Esophagus squamous epithelium (tissue), 5 donors: Measurements from ENCODE around the gene CD59. TPM values are rescaled to one million over a fixed set of nuclear protein-coding genes. Genes with fewer than 3 reads are reported as not detected.
"Not testable (repeated sequence)": the region's sequence is repeated elsewhere in the genome, so short reads cannot be mapped to it uniquely, and the experiment has no call there.

Experiments used
- DNase-seq: peaks from one replicate; lab custom pipeline; 2025; lab: John Stamatoyannopoulos, UW
- H3K27ac ChIP-seq, 4 donors: fragments of 200-600 bp; sonication (generic); one replicate each; pipeline ENCODE4 v1.5.1; 2016 to 2019; ENCODE audit warnings: mild to moderate bottlenecking in 1 of 4
- H3K27me3 ChIP-seq, 4 donors: fragments of 200-600 bp; sonication (generic); 1 replicate in 3 of 4; 2 replicates in 1 of 4; pipeline versions ENCODE4 v1.5.1 to v1.6.0; 2017 to 2021; ENCODE audit warnings: antibody characterized with exemption in 1 of 4
- H3K36me3 ChIP-seq, 3 donors: fragments of 200-600 bp; sonication (generic); one replicate each; pipeline ENCODE4 v1.5.1; 2016 to 2019
- H3K4me1 ChIP-seq, 3 donors: fragments of 200-600 bp; sonication (generic); one replicate each; pipeline ENCODE4 v1.5.1; 2017 to 2019
- H3K4me3 ChIP-seq, 4 donors: fragments of 200-600 bp; sonication (generic); 1 replicate in 3 of 4; 2 replicates in 1 of 4; pipeline ENCODE4 v1.5.1; 2016 to 2019; ENCODE audit warnings: mild to moderate bottlenecking in 2 of 4, moderate library complexity in 1 of 4
- H3K9me3 ChIP-seq, 3 donors: fragments of 200-600 bp; sonication (generic); one replicate each; pipeline ENCODE4 v1.5.1; 2016 to 2019
- CTCF ChIP-seq, 6 experiments: fragments of 450-650 bp in 4 of 6; fragments of 200-600 bp in 2 of 6; sonication (generic) in 2 of 6; IDR thresholded peaks; one replicate each; pipeline ENCODE4 v1.5.1; 2016 to 2019; ENCODE audit warnings: antibody characterized with exemption in 6 of 6, mild to moderate bottlenecking in 4 of 6, moderate library complexity in 4 of 6
- POLR2A ChIP-seq, 4 donors: fragments of 450-650 bp; IDR thresholded peaks; one replicate each; pipeline ENCODE4 v1.6.1; 2017; ENCODE audit warnings: antibody characterized with exemption in 4 of 4, mild to moderate bottlenecking in 4 of 4, moderate library complexity in 3 of 4
- WGBS, 2 donors: methylation state at CpG; one replicate each; pipeline ENCODE4 v1.1.5; 2018; 5-methylcytosine and 5-hydroxymethylcytosine counted together
- intact Hi-C: fragments of 100-400 bp; cut with DNase I; formaldehyde crosslinking; loops from one replicate; pipeline ENCODE4 v1.15.0; 2022
- total RNA-seq, 4 donors: library from RNA; depleted of rRNA; stranded (reverse); fragments of >200 nt; gene quantifications; one replicate each; pipeline ENCODE4 v1.1.0, GENCODE V29; 2016
- donor health status: DM: yes; HTN: yes; CAD: no.

Gene CD59
- total RNA-seq, 4 donors from 2014 or later, result 191 to 525 (median 339) TPM

GRCh38 chr11:33730716-33731115 lies 5.5 kb downstream of the CD59 start:
- no peak for DNase-seq
- Histone ChIP-seq H3K4me3 (peak overlapping the region in 1 of 4 donors; percentile 21), H3K4me1 (peaks cover 9 to 76% (median 28%) of the 10 kb centered on the region in 3 donors), H3K27me3 (no peaks in the 10 kb centered on the region), H3K36me3 (peaks cover 0 to 39% (median 0%) of the 10 kb centered on the region in 3 donors), H3K27ac (peak overlapping the region in 1 of 4 donors; percentile 2), H3K9me3 (no peaks in the 10 kb centered on the region)
- 71 to 76% methylated on average over 7 of the region's 7 CpGs for WGBS, 2 donors
- intact Hi-C loops, result no loop called here
- TF ChIP-seq CTCF (IDR thresholded peaks at IDR 0.05), result no peak
- TF ChIP-seq POLR2A (IDR thresholded peaks at IDR 0.05), result no peak

- intact Hi-C loops, H3K4me3 ChIP-seq, H3K9me3 ChIP-seq, H3K27me3 ChIP-seq, H3K27ac ChIP-seq, DNase-seq: not testable (repeated sequence)
- peaks cover 0 to 39% (median 0%) of the 10 kb centered on the region in 3 donors for H3K36me3 ChIP-seq
- H3K4me1 ChIP-seq, result peaks cover 11 to 80% (median 40%) of the 10 kb centered on the region in 3 donors
- 47 to 49% methylated on average over 5 of the region's 5 CpGs for WGBS, 2 donors
These were observed 7.1 kb downstream of the CD59 start for GRCh38 chr11:33729072-33729664.

- H3K4me1 ChIP-seq, result peaks cover 23 to 80% (median 51%) of the 10 kb centered on the region in 3 donors
- intact Hi-C loops, DNase-seq, H3K9me3 ChIP-seq, H3K27ac ChIP-seq, H3K4me3 ChIP-seq, H3K27me3 ChIP-seq: not testable (repeated sequence)
- peaks cover 0 to 26% (median 0%) of the 10 kb centered on the region in 3 donors for H3K36me3 ChIP-seq
- 62 to 72% methylated on average over 1 of the region's 1 CpG for WGBS, 2 donors
These were observed 8.7 kb downstream of the CD59 start for GRCh38 chr11:33727539-33727938.

GRCh38 chr11:33725496-33725895 lies 10.7 kb downstream of the CD59 start:
- peaks cover 30 to 80% (median 47%) of the 10 kb centered on the region in 3 donors for H3K4me1 ChIP-seq
- no peaks in the 10 kb centered on the region for H3K9me3 ChIP-seq
- intact Hi-C loops, result no loop called here
- peak overlapping the region in 3 of 4 donors; percentile 19 to 80 (median 31) for H3K27ac ChIP-seq
- no peak for DNase-seq
- H3K36me3 ChIP-seq, result peaks cover 0 to 30% (median 14%) of the 10 kb centered on the region in 3 donors
- TF ChIP-seq POLR2A (IDR thresholded peaks at IDR 0.05) (no peak), CTCF (IDR thresholded peaks at IDR 0.05) (no peak)
- 73 to 81% methylated on average over 5 of the region's 5 CpGs for WGBS, 2 donors
- H3K4me3 ChIP-seq, result no peak overlapping the region
- H3K27me3 ChIP-seq, result no peaks in the 10 kb centered on the region

DNA sequence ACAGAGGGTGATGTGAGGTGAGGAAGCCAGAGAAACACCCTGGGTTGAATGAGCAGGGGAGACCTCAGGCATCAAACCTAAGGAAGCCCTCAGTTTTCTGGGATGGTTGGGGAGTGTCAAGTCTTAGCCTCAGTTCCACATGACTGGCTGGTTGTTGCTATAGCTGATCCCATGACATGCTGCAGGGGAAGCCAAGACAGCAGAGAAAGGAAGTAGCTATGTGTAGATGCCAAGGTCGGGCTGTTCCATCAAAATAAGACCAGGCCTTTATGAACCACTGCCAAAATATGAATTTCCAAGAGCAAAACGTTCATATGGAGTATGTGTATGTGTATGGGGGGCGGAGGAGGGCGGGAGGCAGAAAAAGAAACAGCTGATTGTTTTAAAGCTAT lies 11.6 kb downstream of the CD59 start:
- H3K4me1 ChIP-seq, result peaks cover 30 to 80% (median 48%) of the 10 kb centered on the region in 3 donors
- 36 to 45% methylated on average over 4 of the region's 4 CpGs for WGBS, 2 donors
- no peaks in the 10 kb centered on the region for H3K9me3 ChIP-seq
- no peak for DNase-seq
- peaks cover 0 to 30% (median 15%) of the 10 kb centered on the region in 3 donors for H3K36me3 ChIP-seq
- intact Hi-C loops, result no loop called here
- H3K27me3 ChIP-seq, result no peaks in the 10 kb centered on the region
- peak overlapping the region in 1 of 4 donors; percentile 21 for H3K4me3 ChIP-seq
- TF ChIP-seq CTCF (IDR thresholded peaks at IDR 0.05) (no peak), POLR2A (IDR thresholded peaks at IDR 0.05) (no peak)
- peak overlapping the region; percentile 65 to 89 (median 74) for H3K27ac ChIP-seq

- Histone ChIP-seq H3K4me3 (peak overlapping the region in 1 of 4 donors; percentile 10), H3K9me3 (no peaks in the 10 kb centered on the region), H3K27ac (peak overlapping the region; percentile 65 to 89 (median 74)), H3K27me3 (no peaks in the 10 kb centered on the region), H3K4me1 (peaks cover 30 to 78% (median 50%) of the 10 kb centered on the region in 3 donors), H3K36me3 (peaks cover 0 to 42% (median 15%) of the 10 kb centered on the region in 3 donors)
- intact Hi-C loops, result no loop called here
- WGBS, 2 donors, result 35 to 53% methylated on average over 5 to 6 of the region's 6 CpGs
- no peak for DNase-seq
- TF ChIP-seq POLR2A (IDR thresholded peaks at IDR 0.05) (no peak), CTCF (IDR thresholded peaks at IDR 0.05) (no peak)
These were observed 12.9 kb downstream of the CD59 start for GRCh38 chr11:33723238-33723881.
